HepG2 (cell line): ENCODE data around the gene SLIT3. TPM values are rescaled to one million over a fixed set of nuclear protein-coding genes. Genes with fewer than 3 reads are reported as not detected.

Experiments used
- ATAC-seq: fragments of 200-7000 bp; cut with Tn5 transposase; 3 replicates; pipeline ENCODE4 v1.9.1; 2020; ENCODE audit warnings: mild to moderate bottlenecking, moderate library complexity
- BruUV-seq: library from RNA; stranded (reverse); fragments of 400-500 nt; replicated peaks from 2 replicates; lab custom pipeline; 2021; lab: Mats Ljungman, UMichigan
- CTCF ChIA-PET: fragments of 300-600 bp; formaldehyde crosslinking; extraction: SDS; loops from one replicate; lab custom pipeline; 2021; ENCODE audit warnings: low total read pairs, inconsistent platforms, low intra/inter-chr PET ratio; lab: Yijun Ruan, JAX
- POLR2A ChIA-PET: fragments of 350-600 bp; sonication (Branson Sonifier 250); formaldehyde crosslinking; loops from one replicate; lab custom pipeline; 2020; ENCODE audit warnings: antibody characterized with exemption, inconsistent platforms; lab: Yijun Ruan, JAX
- DNase-seq: peaks from one replicate; pipeline ENCODE4 v3.0.0-alpha.2; 2015; ENCODE audit warnings: low spot score
- FAIRE-seq: peaks from 3 replicates; lab custom pipeline; 2011; peaks lifted over from hg19 to GRCh38; lab: Jason Lieb, UNC
- H2AFZ ChIP-seq: one replicate; pipeline ENCODE4 v1.6.1; 2011; ENCODE audit warnings: low read length, inconsistent platforms
- H3K27ac ChIP-seq: fragments of 300-600 bp; 3 replicates; pipeline ENCODE4 v1.8.0; 2011; ENCODE audit warnings: mixed run types, mild to moderate bottlenecking, mixed read lengths, low read length, inconsistent platforms; ENCODE audit not compliant: insufficient read depth; ENCODE audit errors: extremely low read length
- H3K27me3 ChIP-seq, 2 experiments: fragments of 200-600 bp in 1 of 2; 2 replicates in 1 of 2; 3 replicates in 1 of 2; pipeline versions ENCODE4 v1.6.0 to v1.8.0; 2011; ENCODE audit warnings: low read length in 2 of 2, mild to moderate bottlenecking in 2 of 2, moderate library complexity in 2 of 2, inconsistent platforms in 1 of 2; ENCODE audit not compliant: insufficient read depth in 2 of 2, control insufficient read depth in 1 of 2
- H3K36me3 ChIP-seq, 2 experiments: fragments of 200-600 bp in 1 of 2; replicated peaks in 1 of 2; 2 replicates in 1 of 2; 3 replicates in 1 of 2; pipeline versions ENCODE4 v1.5.1 to v1.8.0; 2011; ENCODE audit warnings: low read length in 2 of 2, inconsistent platforms in 1 of 2; ENCODE audit not compliant: insufficient read depth in 2 of 2, control insufficient read depth in 1 of 2
- H3K4me1 ChIP-seq: 2 replicates; pipeline ENCODE4 v1.5.1; 2012; ENCODE audit warnings: low read length, inconsistent platforms; ENCODE audit not compliant: insufficient read depth
- H3K4me2 ChIP-seq: 2 replicates; pipeline ENCODE4 v1.6.0; 2011; ENCODE audit warnings: low read depth, low read length, inconsistent platforms
- H3K4me3 ChIP-seq, 3 experiments: fragments of 200-600 bp in 1 of 3; sonication (generic), shearing (Covaris generic) in 1 of 3; replicated peaks in 1 of 3; 2 replicates each; pipeline ENCODE4 v1.5.1; 2011 to 2016; ENCODE audit warnings: low read length in 3 of 3, inconsistent platforms in 2 of 3, low read depth in 2 of 3, mild to moderate bottlenecking in 2 of 3, control low read depth in 1 of 3, mixed read lengths in 1 of 3; ENCODE audit not compliant: insufficient read depth in 1 of 3
- H3K79me2 ChIP-seq: one replicate; pipeline ENCODE4 v1.6.1; 2011; ENCODE audit warnings: low read length, inconsistent platforms; ENCODE audit not compliant: insufficient read depth
- H3K9ac ChIP-seq: 2 replicates; pipeline ENCODE4 v1.6.0; 2011; ENCODE audit warnings: mild to moderate bottlenecking, low read depth, low read length, inconsistent platforms; ENCODE audit not compliant: insufficient read depth
- H3K9me3 ChIP-seq: 2 replicates; pipeline ENCODE4 v1.5.1; 2012; ENCODE audit warnings: mild to moderate bottlenecking, low read length
- H4K20me1 ChIP-seq: 2 replicates; pipeline ENCODE4 v1.6.0; 2011; ENCODE audit warnings: inconsistent platforms, mild to moderate bottlenecking, low read length, moderate library complexity; ENCODE audit not compliant: insufficient read depth
- CENPT ChIP-seq: sonication (generic); formaldehyde crosslinking; IDR thresholded peaks from 2 replicates; pipeline ENCODE4 v1.8.0; 2022; ENCODE audit warnings: low read depth, mild to moderate bottlenecking, moderate library complexity, missing genetic modification reagents
- GFI1 ChIP-seq: sonication (generic); formaldehyde crosslinking; IDR thresholded peaks from 2 replicates; pipeline ENCODE4 v1.5.0; 2020; ENCODE audit warnings: missing genetic modification reagents, mild to moderate bottlenecking, borderline replicate concordance
- MAFK ChIP-seq, 2 experiments: IDR thresholded peaks in 1 of 2; conservative IDR thresholded peaks in 1 of 2; 2 replicates each; pipeline ENCODE4 v1.6.1; 2011; ENCODE audit warnings: improper control_type of control experiment in 2 of 2, low read length in 2 of 2
- MYNN ChIP-seq: sonication (generic); formaldehyde crosslinking; IDR thresholded peaks from 2 replicates; pipeline ENCODE4 v1.4.0; 2020; ENCODE audit warnings: mild to moderate bottlenecking, low read depth, missing genetic modification reagents
- SMARCE1 ChIP-seq: fragments of 450-650 bp; IDR thresholded peaks from 2 replicates; pipeline ENCODE4 v1.6.1; 2017; ENCODE audit warnings: borderline replicate concordance
- SP140L ChIP-seq: sonication (generic); formaldehyde crosslinking; IDR thresholded peaks from 2 replicates; pipeline ENCODE4 v1.4.0; 2020; ENCODE audit warnings: missing genetic modification reagents, borderline replicate concordance
- SYNCRIP ChIP-seq: fragments of 200-400 bp; formaldehyde crosslinking; IDR thresholded peaks from 2 replicates; pipeline ENCODE4 v1.6.1; 2018; ENCODE audit warnings: mild to moderate bottlenecking, low read depth, low read length; ENCODE audit not compliant: insufficient read depth
- ZNF614 ChIP-seq: IDR thresholded peaks from 2 replicates; pipeline ENCODE4 v1.6.1; 2018; ENCODE audit warnings: missing biosample characterization, missing genetic modification reagents, inconsistent platforms, borderline replicate concordance
- WGBS: methylation state at CpG from one replicate; pipeline ENCODE4 v1.1.6; 2017; ENCODE audit warnings: low lambda C conversion rate; 5-methylcytosine and 5-hydroxymethylcytosine counted together
- in situ Hi-C: cut with HindIII; loops from 2 replicates; pipeline ENCODE4 v1.10.0; 2017; ENCODE audit warnings: low pct_unique_long_range_greater_than_20kb; ENCODE audit not compliant: extremely low pct_ligation_motif_present
- intact Hi-C: fragments of 100-400 bp; cut with micrococcal nuclease; formaldehyde crosslinking; loops from one replicate; pipeline ENCODE4 v1.10.0; 2022; ENCODE audit not compliant: unreplicated experiment
- polyA plus RNA-seq, 8 experiments: library from polyadenylated mRNA; depleted of rRNA in 3 of 8; stranded (reverse) in 7 of 8; unstranded in 1 of 8; fragments of >200 nt; fragmentation: Illumina TruSeq in 4 of 8; extraction: Trizol in 4 of 8; gene quantifications; 2 replicates each; pipeline versions ENCODE4 v1.2.1 to v1.2.3, GENCODE V29; 2011 to 2016; ENCODE audit warnings: low read depth in 4 of 8, missing spikeins in 1 of 8, mixed read lengths in 1 of 8; ENCODE audit not compliant: insufficient read depth in 1 of 8
- total RNA-seq, 5 experiments: library from RNA; depleted of rRNA; stranded (reverse); fragments of >200 nt; fragmentation: Illumina TruSeq; extraction: Trizol; gene quantifications; 2 replicates each; pipeline ENCODE4 v1.2.3, GENCODE V29; 2016; ENCODE audit warnings: low read depth in 1 of 5
- TF ChIP-seq, protein P1 (sequence below): sonication (generic); formaldehyde crosslinking; IDR thresholded peaks from 2 replicates; pipeline ENCODE4 v1.5.1; 2020; ENCODE audit warnings: mild to moderate bottlenecking, missing genetic modification reagents, borderline replicate concordance
- TF ChIP-seq, protein P2 (sequence below): sonication (generic); formaldehyde crosslinking; IDR thresholded peaks from 2 replicates; pipeline ENCODE4 v1.4.0; 2020; ENCODE audit warnings: missing genetic modification reagents
- TF ChIP-seq, protein P3 (sequence below): sonication (generic); formaldehyde crosslinking; IDR thresholded peaks from 2 replicates; pipeline ENCODE4 v1.8.1; 2023; ENCODE audit warnings: missing genetic modification reagents, inconsistent platforms, borderline replicate concordance
- TF ChIP-seq, protein P4 (sequence below), 2 experiments: sonication (generic) in 1 of 2; formaldehyde crosslinking in 1 of 2; IDR thresholded peaks; 2 replicates each; pipeline versions ENCODE4 v1.5.1 to v1.6.1; 2011 to 2020; ENCODE audit warnings: borderline replicate concordance in 1 of 2, low read depth in 1 of 2, low read length in 1 of 2, mild to moderate bottlenecking in 1 of 2, missing genetic modification reagents in 1 of 2, moderate library complexity in 1 of 2

Gene SLIT3
- total and polyA plus RNA-seq, 2 of the 13 experiments (the other 11 are each of a cell fraction or from before 2014, with no cell fraction given) = not detected

DNA sequence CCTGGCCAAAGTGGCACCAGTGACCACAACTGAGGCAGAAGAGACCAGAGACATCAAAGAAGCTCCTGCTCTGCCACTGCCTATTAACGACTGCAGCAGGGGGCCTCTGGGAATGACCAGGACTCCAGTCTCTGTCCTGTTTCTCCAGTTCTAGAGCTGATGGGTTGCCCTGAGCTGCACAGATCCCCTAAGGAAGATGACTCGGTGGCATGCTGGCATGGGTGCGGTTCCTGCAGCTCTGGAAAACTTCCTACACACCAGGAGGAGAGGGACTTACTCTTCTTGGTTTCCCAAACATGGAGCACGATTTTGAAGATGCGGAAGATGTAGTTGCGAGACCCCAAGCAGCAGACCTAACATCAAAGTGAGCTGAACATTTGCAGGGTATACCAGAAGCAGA is 2.7 kb downstream of the SLIT3 start:
- in situ Hi-C loops (no loop called here), intact Hi-C loops (loop anchor here (5.0 kb wide), 1 partner anchor 296 kb away; no protein-coding TSS in a partner anchor)
- Histone ChIP-seq H2AFZ (no peak overlapping the region), H3K27ac (no peak overlapping the region), H3K9me3 (no peaks in the 10 kb centered on the region), H3K9ac (no peak overlapping the region), H3K4me1 (no peaks in the 10 kb centered on the region), H3K4me2 (no peak overlapping the region), H3K27me3 (peaks cover 2 to 22% of the 10 kb centered on the region in 2 experiments; a peak in 4 of 5 replicates), H3K36me3 (no peaks in the 10 kb centered on the region), H3K79me2 (no peaks in the 10 kb centered on the region), H4K20me1 (no peaks in the 10 kb centered on the region), H3K4me3 (no peak overlapping the region)
- ChIA-PET POLR2A (no interaction called here), CTCF (interaction anchor here (1.3 kb wide), 1 partner anchor 311 kb away, joined by 3 read pairs; no protein-coding TSS in a partner anchor)
- FAIRE-seq (no peak), ATAC-seq (no peak), DNase-seq (no peak)
- BruUV-seq = no TSS peak
- WGBS = 44% methylated on average over 3 of the region's 6 CpGs
- no peak for TF ChIP-seq MYNN
- TF ChIP-seq SMARCE1 = no peak
- TF ChIP-seq SYNCRIP = no peak
- TF ChIP-seq, protein P1, sequence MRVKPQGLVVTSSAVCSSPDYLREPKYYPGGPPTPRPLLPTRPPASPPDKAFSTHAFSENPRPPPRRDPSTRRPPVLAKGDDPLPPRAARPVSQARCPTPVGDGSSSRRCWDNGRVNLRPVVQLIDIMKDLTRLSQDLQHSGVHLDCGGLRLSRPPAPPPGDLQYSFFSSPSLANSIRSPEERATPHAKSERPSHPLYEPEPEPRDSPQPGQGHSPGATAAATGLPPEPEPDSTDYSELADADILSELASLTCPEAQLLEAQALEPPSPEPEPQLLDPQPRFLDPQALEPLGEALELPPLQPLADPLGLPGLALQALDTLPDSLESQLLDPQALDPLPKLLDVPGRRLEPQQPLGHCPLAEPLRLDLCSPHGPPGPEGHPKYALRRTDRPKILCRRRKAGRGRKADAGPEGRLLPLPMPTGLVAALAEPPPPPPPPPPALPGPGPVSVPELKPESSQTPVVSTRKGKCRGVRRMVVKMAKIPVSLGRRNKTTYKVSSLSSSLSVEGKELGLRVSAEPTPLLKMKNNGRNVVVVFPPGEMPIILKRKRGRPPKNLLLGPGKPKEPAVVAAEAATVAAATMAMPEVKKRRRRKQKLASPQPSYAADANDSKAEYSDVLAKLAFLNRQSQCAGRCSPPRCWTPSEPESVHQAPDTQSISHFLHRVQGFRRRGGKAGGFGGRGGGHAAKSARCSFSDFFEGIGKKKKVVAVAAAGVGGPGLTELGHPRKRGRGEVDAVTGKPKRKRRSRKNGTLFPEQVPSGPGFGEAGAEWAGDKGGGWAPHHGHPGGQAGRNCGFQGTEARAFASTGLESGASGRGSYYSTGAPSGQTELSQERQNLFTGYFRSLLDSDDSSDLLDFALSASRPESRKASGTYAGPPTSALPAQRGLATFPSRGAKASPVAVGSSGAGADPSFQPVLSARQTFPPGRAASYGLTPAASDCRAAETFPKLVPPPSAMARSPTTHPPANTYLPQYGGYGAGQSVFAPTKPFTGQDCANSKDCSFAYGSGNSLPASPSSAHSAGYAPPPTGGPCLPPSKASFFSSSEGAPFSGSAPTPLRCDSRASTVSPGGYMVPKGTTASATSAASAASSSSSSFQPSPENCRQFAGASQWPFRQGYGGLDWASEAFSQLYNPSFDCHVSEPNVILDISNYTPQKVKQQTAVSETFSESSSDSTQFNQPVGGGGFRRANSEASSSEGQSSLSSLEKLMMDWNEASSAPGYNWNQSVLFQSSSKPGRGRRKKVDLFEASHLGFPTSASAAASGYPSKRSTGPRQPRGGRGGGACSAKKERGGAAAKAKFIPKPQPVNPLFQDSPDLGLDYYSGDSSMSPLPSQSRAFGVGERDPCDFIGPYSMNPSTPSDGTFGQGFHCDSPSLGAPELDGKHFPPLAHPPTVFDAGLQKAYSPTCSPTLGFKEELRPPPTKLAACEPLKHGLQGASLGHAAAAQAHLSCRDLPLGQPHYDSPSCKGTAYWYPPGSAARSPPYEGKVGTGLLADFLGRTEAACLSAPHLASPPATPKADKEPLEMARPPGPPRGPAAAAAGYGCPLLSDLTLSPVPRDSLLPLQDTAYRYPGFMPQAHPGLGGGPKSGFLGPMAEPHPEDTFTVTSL (CRISPR knock-in tag) = no peak
- TF ChIP-seq CENPT (CRISPR knock-in tag) = no peak
- no peak for TF ChIP-seq ZNF614 (CRISPR knock-in tag)
- TF ChIP-seq, protein P2, sequence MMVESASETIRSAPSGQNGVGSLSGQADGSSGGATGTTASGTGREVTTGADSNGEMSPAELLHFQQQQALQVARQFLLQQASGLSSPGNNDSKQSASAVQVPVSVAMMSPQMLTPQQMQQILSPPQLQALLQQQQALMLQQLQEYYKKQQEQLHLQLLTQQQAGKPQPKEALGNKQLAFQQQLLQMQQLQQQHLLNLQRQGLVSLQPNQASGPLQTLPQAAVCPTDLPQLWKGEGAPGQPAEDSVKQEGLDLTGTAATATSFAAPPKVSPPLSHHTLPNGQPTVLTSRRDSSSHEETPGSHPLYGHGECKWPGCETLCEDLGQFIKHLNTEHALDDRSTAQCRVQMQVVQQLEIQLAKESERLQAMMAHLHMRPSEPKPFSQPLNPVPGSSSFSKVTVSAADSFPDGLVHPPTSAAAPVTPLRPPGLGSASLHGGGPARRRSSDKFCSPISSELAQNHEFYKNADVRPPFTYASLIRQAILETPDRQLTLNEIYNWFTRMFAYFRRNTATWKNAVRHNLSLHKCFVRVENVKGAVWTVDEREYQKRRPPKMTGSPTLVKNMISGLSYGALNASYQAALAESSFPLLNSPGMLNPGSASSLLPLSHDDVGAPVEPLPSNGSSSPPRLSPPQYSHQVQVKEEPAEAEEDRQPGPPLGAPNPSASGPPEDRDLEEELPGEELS = no peak
- no peak for TF ChIP-seq GFI1 (CRISPR knock-in tag)
- TF ChIP-seq MAFK (conservative IDR thresholded peaks at IDR 0.05 in 1 of 2, IDR thresholded peaks at IDR 0.05 in 1 of 2; ENCODE audit: low read length in 2 of 2) = no peak
- TF ChIP-seq, protein P3, sequence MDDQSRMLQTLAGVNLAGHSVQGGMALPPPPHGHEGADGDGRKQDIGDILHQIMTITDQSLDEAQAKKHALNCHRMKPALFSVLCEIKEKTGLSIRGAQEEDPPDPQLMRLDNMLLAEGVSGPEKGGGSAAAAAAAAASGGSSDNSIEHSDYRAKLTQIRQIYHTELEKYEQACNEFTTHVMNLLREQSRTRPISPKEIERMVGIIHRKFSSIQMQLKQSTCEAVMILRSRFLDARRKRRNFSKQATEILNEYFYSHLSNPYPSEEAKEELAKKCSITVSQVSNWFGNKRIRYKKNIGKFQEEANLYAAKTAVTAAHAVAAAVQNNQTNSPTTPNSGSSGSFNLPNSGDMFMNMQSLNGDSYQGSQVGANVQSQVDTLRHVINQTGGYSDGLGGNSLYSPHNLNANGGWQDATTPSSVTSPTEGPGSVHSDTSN (CRISPR knock-in tag) = no peak
- TF ChIP-seq SP140L = no peak
- TF ChIP-seq, protein P4, sequence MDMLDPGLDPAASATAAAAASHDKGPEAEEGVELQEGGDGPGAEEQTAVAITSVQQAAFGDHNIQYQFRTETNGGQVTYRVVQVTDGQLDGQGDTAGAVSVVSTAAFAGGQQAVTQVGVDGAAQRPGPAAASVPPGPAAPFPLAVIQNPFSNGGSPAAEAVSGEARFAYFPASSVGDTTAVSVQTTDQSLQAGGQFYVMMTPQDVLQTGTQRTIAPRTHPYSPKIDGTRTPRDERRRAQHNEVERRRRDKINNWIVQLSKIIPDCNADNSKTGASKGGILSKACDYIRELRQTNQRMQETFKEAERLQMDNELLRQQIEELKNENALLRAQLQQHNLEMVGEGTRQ (IDR thresholded peaks at IDR 0.05; ENCODE audit: low read depth, low read length) = no peak
- TF ChIP-seq, protein P4 (CRISPR knock-in tag; IDR thresholded peaks at IDR 0.05; ENCODE audit: borderline replicate concordance) = no peak
